Breast epithelium (tissue), 3 donors: ENCODE data around the gene CMTM8.

Experiments
- POLR2A ChIP-seq: fragments of 450-650 bp; IDR thresholded peaks from one replicate; pipeline ENCODE4 v1.6.1; 2016; ENCODE audit warnings: antibody characterized with exemption, mild to moderate bottlenecking, moderate library complexity
- TF ChIP-seq, protein P1 (sequence below), 3 donors: fragments of 450-650 bp; IDR thresholded peaks; one replicate each; pipeline ENCODE4 v1.5.1; 2016 to 2017; ENCODE audit warnings: antibody characterized with exemption in 3 of 3, mild to moderate bottlenecking in 3 of 3, moderate library complexity in 3 of 3

GRCh38 chr3:32355751-32356291 lies 117.3 kb downstream of the CMTM8 start:
- no peak for TF ChIP-seq POLR2A
- TF ChIP-seq, protein P1, sequence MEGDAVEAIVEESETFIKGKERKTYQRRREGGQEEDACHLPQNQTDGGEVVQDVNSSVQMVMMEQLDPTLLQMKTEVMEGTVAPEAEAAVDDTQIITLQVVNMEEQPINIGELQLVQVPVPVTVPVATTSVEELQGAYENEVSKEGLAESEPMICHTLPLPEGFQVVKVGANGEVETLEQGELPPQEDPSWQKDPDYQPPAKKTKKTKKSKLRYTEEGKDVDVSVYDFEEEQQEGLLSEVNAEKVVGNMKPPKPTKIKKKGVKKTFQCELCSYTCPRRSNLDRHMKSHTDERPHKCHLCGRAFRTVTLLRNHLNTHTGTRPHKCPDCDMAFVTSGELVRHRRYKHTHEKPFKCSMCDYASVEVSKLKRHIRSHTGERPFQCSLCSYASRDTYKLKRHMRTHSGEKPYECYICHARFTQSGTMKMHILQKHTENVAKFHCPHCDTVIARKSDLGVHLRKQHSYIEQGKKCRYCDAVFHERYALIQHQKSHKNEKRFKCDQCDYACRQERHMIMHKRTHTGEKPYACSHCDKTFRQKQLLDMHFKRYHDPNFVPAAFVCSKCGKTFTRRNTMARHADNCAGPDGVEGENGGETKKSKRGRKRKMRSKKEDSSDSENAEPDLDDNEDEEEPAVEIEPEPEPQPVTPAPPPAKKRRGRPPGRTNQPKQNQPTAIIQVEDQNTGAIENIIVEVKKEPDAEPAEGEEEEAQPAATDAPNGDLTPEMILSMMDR (IDR thresholded peaks at IDR 0.05): no peak
